ENCODE results near the gene DSTYK.

GRCh38 chr1:205211839-205212536 lies 486 bp upstream of the DSTYK start:
- TF ChIP-seq CTCF (IDR thresholded peaks at IDR 0.05), result no peak
- TF ChIP-seq POLR2A (IDR thresholded peaks at IDR 0.05), result no peak

All from uterus (tissue), 2 donors.